Smooth muscle cell (in vitro differentiated cells): ENCODE measurements around the gene OR4B1. TPM values are rescaled to one million over a fixed set of nuclear protein-coding genes. Genes with fewer than 3 reads are reported as not detected.

ENCODE experiments used
- DNase-seq: peaks from one replicate; lab custom pipeline; 2025; ENCODE audit not compliant: unreplicated experiment; lab: John Stamatoyannopoulos, UW
- H2AFZ ChIP-seq: fragments of 200-600 bp; sonication (generic); 2 replicates; pipeline ENCODE4 v1.6.0; 2016; ENCODE audit warnings: antibody characterized with exemption, low read depth, mild to moderate bottlenecking
- H3F3A ChIP-seq: fragments of 200-600 bp; sonication (generic); 2 replicates; pipeline ENCODE4 v1.6.0; 2017; ENCODE audit warnings: antibody characterized with exemption, low read depth
- H3K27ac ChIP-seq: fragments of 200-600 bp; sonication (generic); 2 replicates; pipeline ENCODE4 v1.5.1; 2016; ENCODE audit warnings: low read depth, mild to moderate bottlenecking
- H3K27me3 ChIP-seq: fragments of 200-600 bp; sonication (generic); 2 replicates; pipeline ENCODE4 v1.6.1; 2016; ENCODE audit warnings: low read depth, mild to moderate bottlenecking
- H3K36me3 ChIP-seq: fragments of 200-600 bp; sonication (generic); 2 replicates; pipeline ENCODE4 v1.5.1; 2016; ENCODE audit warnings: low read depth
- H3K4me1 ChIP-seq: fragments of 200-600 bp; sonication (generic); 2 replicates; pipeline ENCODE4 v1.5.1; 2016; ENCODE audit warnings: low read depth
- H3K4me2 ChIP-seq: fragments of 200-600 bp; sonication (generic); 2 replicates; pipeline ENCODE4 v1.6.0; 2016; ENCODE audit warnings: mild to moderate bottlenecking
- H3K4me3 ChIP-seq: fragments of 200-600 bp; sonication (generic); 2 replicates; pipeline ENCODE4 v1.5.1; 2016; ENCODE audit warnings: mild to moderate bottlenecking
- H3K79me2 ChIP-seq: fragments of 200-600 bp; sonication (generic); 2 replicates; pipeline ENCODE4 v1.6.0; 2016; ENCODE audit warnings: low read depth, mild to moderate bottlenecking
- H3K9ac ChIP-seq: fragments of 200-600 bp; sonication (generic); 2 replicates; pipeline ENCODE4 v1.6.0; 2016; ENCODE audit warnings: low read depth
- H3K9me3 ChIP-seq: fragments of 200-600 bp; sonication (generic); replicated peaks from 2 replicates; pipeline ENCODE4 v1.5.1; 2016; ENCODE audit warnings: low read depth
- H4K20me1 ChIP-seq: fragments of 200-600 bp; sonication (generic); 2 replicates; pipeline ENCODE4 v1.6.0; 2016; ENCODE audit warnings: low read depth
- WGBS: methylation state at CpG from one replicate; pipeline ENCODE4 v1.1.7; 2016; ENCODE audit warnings: low lambda C conversion rate; 5-methylcytosine and 5-hydroxymethylcytosine counted together
- polyA plus RNA-seq: library from polyadenylated mRNA; unstranded; fragments of >200 nt; fragmentation: Nextera tagmentation; extraction: Ambion mirVana; gene quantifications from 2 replicates; pipeline ENCODE4 v1.2.1, GENCODE V29; 2016
- total RNA-seq: library from RNA; depleted of rRNA; stranded (reverse); fragments of >200 nt; gene quantifications from 2 replicates; pipeline ENCODE4 v1.2.3, GENCODE V29; 2014
- TF ChIP-seq, protein P1 (sequence below): fragments of 200-600 bp; sonication (generic); IDR thresholded peaks from 2 replicates; pipeline ENCODE4 v1.5.1; 2017; ENCODE audit warnings: borderline replicate concordance, mild to moderate bottlenecking, antibody characterized with exemption; ENCODE audit not compliant: insufficient read depth, poor library complexity, severe bottlenecking

OR4B1 gene
- total and polyA plus RNA-seq, 2 experiments from 2014 or later = not detected

DNA sequence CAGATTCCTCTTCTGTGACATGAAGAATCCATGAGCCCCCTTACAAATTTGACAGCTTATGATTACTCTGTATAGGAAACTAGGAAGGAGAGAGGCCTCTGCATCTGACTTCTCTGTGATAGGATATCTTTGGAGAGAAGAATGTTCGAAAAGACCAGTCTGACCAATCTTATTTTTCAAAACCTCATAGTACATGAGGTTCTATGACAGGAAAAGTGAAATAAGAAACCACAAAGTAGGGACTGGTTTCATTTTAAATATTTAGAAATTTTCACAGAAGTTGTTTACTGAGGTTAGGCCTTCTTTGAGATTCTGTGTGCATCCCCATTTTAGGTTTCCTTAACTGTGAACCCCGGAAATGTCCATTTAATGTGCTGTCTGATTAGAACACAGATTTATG lies 45.0 kb downstream of the OR4B1 start:
- no peaks in the 10 kb centered on the region for H3K4me1 ChIP-seq
- no peaks in the 10 kb centered on the region for H3K27me3 ChIP-seq
- no peaks in the 10 kb centered on the region for H4K20me1 ChIP-seq
- H2AFZ ChIP-seq = no peak overlapping the region
- WGBS = 65% methylated on average over 2 of the region's 2 CpGs
- H3K9ac ChIP-seq = no peak overlapping the region
- TF ChIP-seq, protein P1, sequence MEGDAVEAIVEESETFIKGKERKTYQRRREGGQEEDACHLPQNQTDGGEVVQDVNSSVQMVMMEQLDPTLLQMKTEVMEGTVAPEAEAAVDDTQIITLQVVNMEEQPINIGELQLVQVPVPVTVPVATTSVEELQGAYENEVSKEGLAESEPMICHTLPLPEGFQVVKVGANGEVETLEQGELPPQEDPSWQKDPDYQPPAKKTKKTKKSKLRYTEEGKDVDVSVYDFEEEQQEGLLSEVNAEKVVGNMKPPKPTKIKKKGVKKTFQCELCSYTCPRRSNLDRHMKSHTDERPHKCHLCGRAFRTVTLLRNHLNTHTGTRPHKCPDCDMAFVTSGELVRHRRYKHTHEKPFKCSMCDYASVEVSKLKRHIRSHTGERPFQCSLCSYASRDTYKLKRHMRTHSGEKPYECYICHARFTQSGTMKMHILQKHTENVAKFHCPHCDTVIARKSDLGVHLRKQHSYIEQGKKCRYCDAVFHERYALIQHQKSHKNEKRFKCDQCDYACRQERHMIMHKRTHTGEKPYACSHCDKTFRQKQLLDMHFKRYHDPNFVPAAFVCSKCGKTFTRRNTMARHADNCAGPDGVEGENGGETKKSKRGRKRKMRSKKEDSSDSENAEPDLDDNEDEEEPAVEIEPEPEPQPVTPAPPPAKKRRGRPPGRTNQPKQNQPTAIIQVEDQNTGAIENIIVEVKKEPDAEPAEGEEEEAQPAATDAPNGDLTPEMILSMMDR = no peak
- H3K4me2 ChIP-seq = no peak overlapping the region
- no peak for DNase-seq
- no peak overlapping the region for H3K4me3 ChIP-seq
- H3K79me2 ChIP-seq = no peaks in the 10 kb centered on the region
- H3K36me3 ChIP-seq = no peaks in the 10 kb centered on the region
- H3K9me3 ChIP-seq = peaks cover 2% of the 10 kb centered on the region
- no peak overlapping the region for H3K27ac ChIP-seq
- no peaks in the 10 kb centered on the region for H3F3A ChIP-seq

DNA sequence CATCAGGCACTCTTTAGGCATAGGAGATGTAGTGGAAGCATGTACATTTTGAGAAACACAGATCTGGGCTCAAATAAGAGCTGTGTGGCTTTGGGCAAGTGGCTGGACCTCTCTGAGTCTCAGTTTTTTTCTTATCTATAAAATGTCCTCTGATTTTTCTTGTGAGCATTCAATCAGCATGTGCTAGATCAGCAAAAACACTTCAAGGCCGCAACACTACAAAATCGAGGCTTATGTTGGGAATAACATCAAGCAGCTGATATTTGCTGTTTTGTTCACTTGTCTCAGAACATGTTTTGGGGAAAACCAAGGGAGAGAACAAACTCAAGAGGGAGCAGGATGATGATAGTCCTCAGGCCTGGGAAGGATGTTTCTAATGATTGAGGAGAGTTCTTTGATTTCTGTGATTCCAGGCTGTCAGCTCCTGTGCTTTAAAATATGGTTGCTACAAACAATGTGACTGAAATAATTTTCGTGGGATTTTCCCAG lies 46.9 kb downstream of the OR4B1 start, which contains the start of gene OR4X1:
OR4X1 (plus strand) TSS at position 439 of the 489 bp plus-strand sequence; CDS start at position 439, 0 bp downstream.
- DNase-seq = no peak
- Histone ChIP-seq H3K9me3 (peaks cover 2% of the 10 kb centered on the region), H3K4me3 (no peak within 1 kb of the TSS), H3K4me1 (no peaks in the 10 kb centered on the region), H3K27me3 (no peaks in the 10 kb centered on the region), H3K9ac (no peak within 1 kb of the TSS), H3K79me2 (no peaks in the 10 kb centered on the region), H2AFZ (no peak within 1 kb of the TSS), H3K36me3 (no peaks in the 10 kb centered on the region), H3F3A (no peaks in the 10 kb centered on the region), H3K27ac (no peak within 1 kb of the TSS), H3K4me2 (no peak within 1 kb of the TSS), H4K20me1 (no peaks in the 10 kb centered on the region)
- TF ChIP-seq, protein P1 = no peak
- 20% methylated on average over 3 of the region's 3 CpGs for WGBS

Other genes starting within 250 kb of the OR4B1 start
- gene PTPRJ, start 236.3 kb upstream of the OR4B1 start, total RNA-seq = 2.6 and 6.3 TPM in 2 replicates
- gene PTPRJ, start 236.3 kb upstream of the OR4B1 start, polyA plus RNA-seq = 1.5 and 1.7 TPM in 2 replicates
- gene OR4X2, start 28.3 kb downstream of the OR4B1 start, total RNA-seq = not detected in 2 replicates
- gene OR4X2, start 28.3 kb downstream of the OR4B1 start, polyA plus RNA-seq = not detected in 2 replicates
- not detected in 2 replicates for gene OR4X1, start 47.1 kb downstream of the OR4B1 start, total RNA-seq
- not detected in 2 replicates for gene OR4X1, start 47.1 kb downstream of the OR4B1 start, polyA plus RNA-seq
- gene OR4S1, start 89.4 kb downstream of the OR4B1 start, total RNA-seq = not detected in 2 replicates
- not detected in 2 replicates for gene OR4S1, start 89.4 kb downstream of the OR4B1 start, polyA plus RNA-seq
- not detected in 2 replicates for gene OR4C3, start 108.1 kb downstream of the OR4B1 start, total RNA-seq
- gene OR4C3, start 108.1 kb downstream of the OR4B1 start, polyA plus RNA-seq = not detected in 2 replicates
- gene OR4C5, start 149.7 kb downstream of the OR4B1 start, total RNA-seq = not detected in 2 replicates
- not detected in 2 replicates for gene OR4C5, start 149.7 kb downstream of the OR4B1 start, polyA plus RNA-seq